Myocyte (in vitro differentiated cells): ENCODE data around the gene SMPD4. TPM values are rescaled to one million over a fixed set of nuclear protein-coding genes. Genes with fewer than 3 reads are reported as not detected.
A peak's percentile ranks its signal among the peaks of the same experiment; 100 is the strongest.
"Not testable (repeated sequence)": the region's sequence is repeated elsewhere in the genome, so short reads cannot be mapped to it uniquely, and the experiment has no call there.

ENCODE experiments used
- DNase-seq: peaks from one replicate; pipeline ENCODE4 v3.0.0-alpha.2; 2012; ENCODE audit warnings: low read depth
- total RNA-seq: library from RNA; depleted of rRNA; stranded (reverse); fragments of >200 nt; gene quantifications from 2 replicates; pipeline ENCODE4 v1.2.3, GENCODE V29; 2014

Gene SMPD4
- total RNA-seq, 1 donor from 2014 or later: 19.0 TPM

DNA sequence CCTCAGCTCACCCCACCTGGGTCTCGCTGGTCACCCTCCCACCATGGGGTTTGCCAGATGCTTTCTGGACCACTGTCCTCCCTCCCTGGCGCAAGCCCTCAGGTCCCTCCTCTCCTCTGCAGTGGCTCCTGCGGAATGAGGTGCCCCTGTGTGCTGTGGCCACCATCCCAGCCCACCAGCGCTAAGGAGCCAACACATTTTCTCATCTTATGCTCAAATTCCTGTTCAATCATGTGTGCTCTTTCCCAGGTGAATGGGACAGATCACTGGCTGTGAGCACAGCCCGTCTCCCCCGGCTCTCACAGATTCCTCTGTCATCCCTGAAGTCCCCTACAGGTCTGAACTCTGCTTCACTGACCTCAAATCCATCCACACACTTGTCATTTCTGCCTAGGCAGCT, 21.3 kb downstream of the SMPD4 start:
- DNase-seq: no peak

DNA sequence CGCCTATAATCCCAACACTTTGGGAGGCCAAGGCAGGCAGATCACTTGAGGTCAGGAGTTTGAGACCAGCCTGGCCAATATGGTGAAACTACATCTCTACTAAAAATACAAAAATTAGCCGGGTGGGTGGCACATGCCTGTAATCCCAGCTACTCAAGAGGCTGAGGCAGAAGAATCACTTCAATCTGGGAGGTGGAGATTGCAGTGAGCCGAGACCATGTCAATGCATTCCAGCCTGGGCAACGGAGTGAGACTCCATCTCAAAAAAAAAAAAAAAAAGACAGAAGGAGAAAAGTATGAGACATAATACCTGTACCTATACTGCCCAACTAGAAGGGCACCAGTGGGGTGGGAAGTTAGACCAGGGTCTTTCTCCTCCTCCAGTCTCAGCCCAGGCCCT, 22.0 kb downstream of the SMPD4 start:
- DNase-seq: not testable (repeated sequence)

- DNase-seq: no peak
Measured at GRCh38 chr2:130158631-130159030, 22.8 kb downstream of the SMPD4 start.

DNA sequence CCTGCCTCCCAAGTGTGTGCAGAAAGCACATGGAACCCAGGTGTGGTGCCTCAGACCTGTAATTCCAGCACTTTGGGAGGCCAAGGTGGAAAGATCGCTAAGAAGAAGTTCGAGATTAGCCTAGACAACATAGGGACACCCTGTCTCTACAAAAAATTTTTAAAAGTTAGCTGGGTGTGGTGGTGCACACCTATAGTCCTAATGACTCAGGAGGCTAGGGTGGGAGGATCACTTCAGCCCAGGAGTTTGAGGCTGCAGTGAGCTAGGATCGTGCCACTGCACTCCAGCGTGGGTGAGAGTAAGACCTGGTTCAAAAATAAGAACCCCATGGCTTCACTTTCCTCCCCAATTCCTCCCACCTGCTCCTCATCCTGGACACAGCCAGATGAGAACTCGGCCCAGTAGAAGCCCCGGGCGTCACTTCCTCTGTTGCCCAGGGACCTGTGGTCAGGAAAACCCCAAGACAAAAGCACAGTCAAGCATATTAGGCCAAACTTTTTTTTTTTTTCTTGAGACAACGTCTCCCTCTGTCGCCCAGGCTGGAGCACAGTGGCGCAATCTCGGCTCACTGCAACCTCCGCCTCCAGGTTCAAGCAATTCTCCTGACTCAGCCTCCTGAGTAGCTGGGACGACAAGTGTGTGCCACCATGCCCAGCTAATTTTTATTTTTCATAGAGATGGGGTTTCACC, 23.4 kb downstream of the SMPD4 start:
- not testable (repeated sequence) for DNase-seq

DNA sequence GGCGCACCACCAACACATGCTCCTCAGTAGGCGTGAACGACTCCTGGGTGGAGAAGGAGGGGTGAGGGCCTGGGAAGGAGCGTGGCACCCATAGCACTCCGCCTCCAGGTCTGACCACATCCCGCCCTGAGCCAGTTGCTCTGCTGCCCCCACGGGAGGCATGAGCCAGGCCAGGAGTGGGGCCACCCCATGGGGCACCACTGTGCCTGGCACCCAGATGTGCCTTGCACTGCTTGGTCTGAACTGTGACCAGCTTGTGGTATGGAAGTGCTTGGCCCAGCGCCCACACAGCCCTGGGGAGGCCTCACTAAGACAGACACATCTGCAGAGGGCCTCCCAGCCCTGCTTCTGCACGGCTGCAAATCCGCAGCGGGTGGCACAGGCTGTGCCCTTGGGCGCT, 24.0 kb downstream of the SMPD4 start:
- DNase-seq: not testable (repeated sequence)

DNA sequence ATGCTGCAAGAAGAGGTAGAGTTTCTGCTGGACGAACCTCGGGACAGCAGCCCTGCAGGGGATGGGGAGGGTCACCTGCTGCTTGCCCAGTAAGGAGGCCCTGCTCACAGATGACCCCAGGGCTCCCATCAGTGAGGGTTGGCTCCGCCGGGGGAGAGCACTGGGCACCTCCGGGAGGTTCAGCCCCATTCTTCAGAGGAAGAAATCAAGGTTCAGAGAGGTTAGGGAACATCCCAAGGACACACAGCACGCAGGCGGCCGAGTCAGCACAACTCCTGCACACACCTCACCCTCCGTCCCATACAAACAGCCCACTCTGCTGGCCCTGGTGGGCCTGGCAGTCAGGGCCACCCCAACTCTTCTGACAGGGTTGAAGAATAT, 24.8 kb downstream of the SMPD4 start:
- DNase-seq: no peak

GRCh38 chr2:130155956-130156623, 25.3 kb downstream of the SMPD4 start:
- DNase-seq: peak; percentile 61

- DNase-seq: no peak
Measured at GRCh38 chr2:130154773-130155765, 26.3 kb downstream of the SMPD4 start.

- DNase-seq: not testable (repeated sequence)
Measured at GRCh38 chr2:130154423-130154770, 27.0 kb downstream of the SMPD4 start.

- DNase-seq: not testable (repeated sequence)
Measured at GRCh38 chr2:130153721-130154422, 27.5 kb downstream of the SMPD4 start.

DNA sequence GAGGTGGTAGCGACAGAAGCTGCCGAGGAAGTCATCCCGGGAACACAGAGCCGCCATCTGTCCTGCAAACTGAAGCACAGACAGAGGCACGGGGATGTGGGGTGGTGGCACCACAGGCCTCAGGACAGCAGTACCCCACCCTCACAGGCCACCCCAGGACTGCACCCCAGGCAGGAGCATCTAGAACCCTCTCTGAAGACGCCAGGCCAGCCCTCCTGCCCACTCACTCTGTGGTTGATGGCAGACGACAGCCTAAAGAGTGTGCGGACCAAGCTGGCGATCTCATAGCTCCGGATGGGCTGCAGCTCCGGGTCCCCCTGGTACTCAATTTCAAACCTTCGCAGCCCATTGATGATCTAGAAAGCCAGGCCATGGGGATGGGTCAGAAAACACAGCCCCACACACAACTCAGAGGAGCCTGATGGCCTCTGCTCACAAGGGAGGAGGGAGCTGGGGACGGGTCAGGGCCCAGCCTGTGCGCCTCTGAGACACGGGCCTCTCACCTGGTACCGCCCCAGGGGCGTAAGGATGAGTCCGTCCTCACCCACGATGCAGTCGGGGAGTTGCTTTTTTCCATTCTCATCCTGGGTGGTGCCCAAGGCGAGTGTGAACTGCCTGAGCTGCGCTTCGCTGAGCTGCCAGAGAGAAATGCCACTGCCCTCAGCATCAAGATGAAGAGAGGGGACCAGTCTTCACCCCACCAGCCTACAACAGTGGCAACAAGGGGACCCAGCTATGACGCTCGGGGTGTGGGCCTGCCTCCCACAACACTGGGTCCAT, 28.4 kb downstream of the SMPD4 start:
- DNase-seq: no peak

DNA sequence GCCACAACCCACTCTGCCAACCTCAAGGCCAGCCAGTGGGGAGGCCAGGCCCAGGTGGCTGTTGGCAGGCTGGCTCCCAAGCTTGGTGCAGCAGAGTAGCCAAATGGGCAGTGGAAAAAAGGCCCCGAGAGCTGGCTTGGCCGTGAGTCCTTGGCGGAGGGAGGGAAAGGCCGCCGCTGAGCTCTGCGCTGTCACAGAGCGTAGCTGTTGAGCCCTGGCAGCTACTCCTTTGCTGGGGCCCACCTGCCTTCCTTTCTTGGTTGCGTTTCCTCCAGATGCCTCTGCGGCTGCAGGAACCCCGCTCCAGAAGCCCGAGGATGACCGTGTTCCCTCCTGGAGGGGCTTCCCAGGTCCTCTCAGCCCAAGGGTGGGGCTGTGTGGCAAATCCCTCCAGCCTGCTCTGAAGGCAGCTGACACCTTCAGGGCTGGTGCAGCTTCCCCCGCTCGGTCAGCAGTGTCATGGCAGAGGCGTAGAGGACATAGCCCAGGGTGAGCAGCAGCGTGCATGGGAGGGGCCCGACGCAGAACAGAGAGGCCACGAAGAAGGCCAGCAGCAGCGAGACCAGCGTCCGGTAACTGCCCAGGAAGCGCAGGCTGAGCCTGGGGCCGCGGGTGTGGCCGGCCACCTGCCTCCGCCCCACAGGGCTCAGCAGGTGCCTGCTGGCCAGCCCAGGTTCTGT, 29.1 kb downstream of the SMPD4 start:
- DNase-seq: not testable (repeated sequence)

DNA sequence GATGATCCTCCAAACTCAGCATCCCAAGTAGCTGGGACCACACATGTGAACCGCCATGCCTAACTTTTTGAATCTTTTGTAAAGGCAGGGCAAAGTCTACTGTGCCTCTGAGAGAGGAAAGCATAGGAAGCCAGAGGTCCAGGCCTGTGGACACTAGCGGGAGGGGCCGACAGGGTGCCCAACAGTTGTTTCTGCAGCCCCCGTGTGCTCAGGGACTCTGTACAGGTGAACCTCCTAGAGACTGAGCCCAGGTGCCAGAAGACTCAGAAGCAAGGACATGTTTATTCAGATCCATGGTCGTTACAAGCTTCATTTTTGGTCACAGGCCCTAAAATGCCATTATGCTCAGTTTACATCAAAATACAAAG, 30.3 kb downstream of the SMPD4 start:
- not testable (repeated sequence) for DNase-seq

DNA sequence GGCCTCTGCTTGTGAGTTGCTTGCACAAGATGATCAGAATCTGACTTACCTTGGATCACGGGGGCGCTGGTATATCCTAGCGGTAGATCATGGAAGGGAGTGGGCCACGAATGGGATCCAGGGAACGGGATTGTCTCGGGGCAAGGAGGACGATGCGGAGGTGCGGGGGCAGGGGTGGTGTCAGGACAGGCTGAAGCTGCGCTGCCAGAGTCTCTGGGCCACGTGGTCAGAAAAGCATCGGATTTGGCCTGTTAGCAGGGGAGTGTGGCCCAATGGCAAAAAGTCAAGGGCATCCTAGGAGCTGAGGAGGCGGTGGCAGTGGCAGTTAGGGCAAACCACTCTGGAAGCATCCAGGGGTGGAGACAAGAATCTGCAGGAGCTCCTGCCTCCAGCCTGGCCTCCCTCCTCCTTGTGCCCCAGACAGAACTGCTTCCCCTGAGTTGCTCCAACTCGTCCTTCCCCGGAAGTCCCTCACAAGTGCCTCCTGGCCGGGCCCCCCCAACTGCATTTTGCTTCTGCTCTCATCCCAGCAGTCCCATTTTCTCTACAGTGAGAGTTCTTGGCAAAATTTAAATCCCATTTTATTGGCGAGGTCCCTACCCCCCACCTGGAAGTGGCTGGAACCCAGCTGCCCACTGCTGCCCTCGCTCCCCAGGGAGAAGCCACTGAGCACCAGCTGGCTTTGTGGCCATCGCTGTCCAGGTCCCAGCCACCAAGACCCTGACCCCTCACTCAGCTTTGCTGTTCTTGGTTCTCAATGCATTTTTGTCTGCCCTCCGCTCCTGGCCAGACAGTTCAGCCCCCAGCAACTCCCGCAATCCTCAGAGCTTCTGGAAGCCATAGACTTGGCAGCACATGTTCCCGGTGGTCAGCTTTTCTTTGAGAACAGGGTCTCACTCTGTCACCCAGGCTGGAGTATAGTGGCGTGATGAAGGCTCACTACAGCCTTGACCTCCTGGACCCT, 30.9 kb downstream of the SMPD4 start:
- no peak for DNase-seq

DNA sequence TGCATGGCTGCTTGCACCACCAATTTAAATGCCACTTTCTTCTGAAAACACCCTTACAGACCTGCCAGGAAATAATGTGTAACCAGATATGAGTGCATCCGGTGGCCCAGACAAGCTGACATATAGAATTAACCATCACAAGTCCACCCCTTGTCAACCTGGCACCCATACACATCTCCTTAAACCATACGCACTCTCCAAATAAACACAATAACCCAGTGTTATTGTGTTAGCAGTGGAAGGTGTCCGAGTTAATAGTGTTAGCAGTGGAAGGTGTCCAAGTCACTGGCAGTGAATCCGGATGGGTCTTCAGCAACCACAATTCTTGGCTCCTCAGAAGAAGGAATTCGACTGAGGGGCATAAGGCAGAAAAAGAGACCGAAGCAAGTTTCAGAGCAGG, 32.9 kb downstream of the SMPD4 start:
- not testable (repeated sequence) for DNase-seq

DNA sequence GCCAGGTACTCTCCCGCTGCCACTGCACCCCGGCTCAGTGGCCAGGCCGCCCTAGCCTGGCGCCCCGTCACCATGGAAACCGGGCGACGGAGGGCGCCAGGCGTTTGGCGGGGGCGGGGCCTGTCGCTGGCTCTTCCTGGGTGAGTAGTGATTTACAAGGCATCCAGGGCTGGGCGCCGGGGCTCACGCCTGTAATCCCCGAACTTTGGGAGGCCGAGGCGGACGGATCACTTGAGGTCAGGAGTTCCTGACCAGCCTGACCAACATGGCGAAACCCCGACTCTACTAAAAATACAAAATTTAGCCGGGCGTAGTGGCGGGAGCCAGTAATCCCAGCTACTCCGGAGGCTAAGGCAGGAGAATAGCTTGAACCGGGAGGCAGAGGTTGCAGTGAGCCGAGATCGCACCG, 36.4 kb downstream of the SMPD4 start, which contains the start of gene CCDC74B:
TSS of gene CCDC74B (minus strand) at position 107 of the 409 bp plus-strand sequence. CDS start 116 bp downstream, outside the sequence.
- DNase-seq: peak; percentile 45

GRCh38 chr2:130143266-130144039, 37.9 kb downstream of the SMPD4 start:
- DNase-seq: not testable (repeated sequence)
